ENCODE data around the gene PAF1.

PAF1 gene

DNA sequence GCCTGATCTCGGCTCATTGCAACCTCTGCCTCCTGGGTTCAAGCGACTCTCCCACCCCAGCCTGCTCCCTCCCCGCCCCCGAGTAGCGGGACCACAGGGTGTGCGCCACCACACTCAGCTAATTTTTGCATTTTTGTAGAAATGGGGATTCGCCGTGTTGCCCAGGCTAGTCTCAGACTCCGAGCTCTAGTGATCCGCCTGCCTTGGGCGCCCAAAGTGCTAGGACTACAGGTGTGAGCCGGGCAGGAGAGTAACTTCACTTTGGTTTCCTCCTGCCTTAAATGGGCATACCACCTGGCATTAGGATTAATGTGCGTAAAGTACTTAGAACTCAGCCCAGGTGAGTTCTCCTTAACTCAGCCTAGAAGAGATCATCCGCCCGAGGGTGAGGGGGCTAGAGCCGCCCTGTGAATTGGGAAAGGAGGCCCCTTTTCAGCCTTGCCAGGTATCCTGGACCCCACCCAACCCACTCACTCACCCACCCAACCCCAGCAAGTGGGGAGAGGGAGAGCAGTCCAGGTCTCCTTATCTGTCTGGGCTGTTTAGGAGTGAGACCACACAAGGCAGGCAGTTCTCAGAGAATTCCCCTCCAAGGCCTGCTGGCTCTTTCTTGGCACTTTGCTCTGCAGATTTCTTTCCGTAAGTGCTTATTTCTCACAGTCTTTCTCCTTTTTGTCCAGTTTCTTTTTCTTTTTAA lies 14.5 kb upstream of the PAF1 start:
- peak overlapping the region; percentile 65; the same call in 1 of the 2 replicates for H3K4me3 ChIP-seq (ENCODE audit: low read length)
- TF ChIP-seq ZNF274 (IDR thresholded peaks at IDR 0.05; ENCODE audit: low read depth, low read length) = no peak

DNA sequence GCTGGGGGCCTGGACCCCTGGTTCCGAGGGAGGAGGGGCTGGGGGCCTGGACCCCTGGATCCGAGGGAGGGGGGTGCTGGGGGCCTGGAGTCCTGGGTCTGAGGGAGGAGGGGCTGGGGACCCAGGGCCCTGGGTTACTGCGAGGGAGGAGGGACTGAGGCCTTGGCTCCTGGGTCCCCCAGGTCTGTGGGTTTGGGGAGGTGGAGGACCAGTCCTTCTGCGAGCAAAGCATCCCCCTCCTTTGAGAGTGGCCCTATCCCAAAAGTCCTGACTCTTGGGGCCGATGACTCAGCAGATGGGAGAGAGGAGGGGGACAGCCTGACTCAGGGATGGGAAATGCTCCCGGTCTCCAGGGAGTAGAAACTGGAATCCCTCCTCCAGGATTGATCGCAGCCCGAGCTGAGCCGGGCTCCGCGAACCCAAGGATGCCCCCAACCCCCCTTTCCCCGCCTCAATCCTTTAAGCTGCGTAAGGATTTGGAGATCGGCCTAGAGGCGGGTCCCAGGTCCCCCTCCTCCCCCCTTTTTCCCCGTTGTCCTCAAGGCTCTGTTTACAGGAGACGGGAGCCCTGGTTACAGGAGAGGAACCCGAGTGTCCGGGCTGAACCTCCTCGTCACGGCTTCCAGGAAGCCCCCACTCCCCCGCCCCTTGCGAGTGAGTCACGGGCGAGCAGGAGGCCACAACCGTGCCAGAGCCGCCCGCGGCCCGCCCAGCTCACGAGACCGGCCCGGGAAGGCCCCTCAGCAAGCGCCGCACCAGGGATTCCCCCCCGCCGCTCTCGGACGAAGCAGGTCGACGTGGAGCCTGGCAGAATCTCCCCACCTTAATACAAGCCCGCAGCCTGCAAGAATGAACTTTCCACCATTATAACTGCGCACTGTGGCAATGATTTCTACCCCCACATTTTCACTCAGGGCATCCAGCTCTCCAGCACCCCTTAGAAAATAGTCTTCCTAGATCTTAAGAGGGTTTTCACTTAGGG lies 12.7 kb upstream of the PAF1 start:
- TF ChIP-seq ZNF274 (IDR thresholded peaks at IDR 0.05; ENCODE audit: low read depth, low read length) = no peak

DNA sequence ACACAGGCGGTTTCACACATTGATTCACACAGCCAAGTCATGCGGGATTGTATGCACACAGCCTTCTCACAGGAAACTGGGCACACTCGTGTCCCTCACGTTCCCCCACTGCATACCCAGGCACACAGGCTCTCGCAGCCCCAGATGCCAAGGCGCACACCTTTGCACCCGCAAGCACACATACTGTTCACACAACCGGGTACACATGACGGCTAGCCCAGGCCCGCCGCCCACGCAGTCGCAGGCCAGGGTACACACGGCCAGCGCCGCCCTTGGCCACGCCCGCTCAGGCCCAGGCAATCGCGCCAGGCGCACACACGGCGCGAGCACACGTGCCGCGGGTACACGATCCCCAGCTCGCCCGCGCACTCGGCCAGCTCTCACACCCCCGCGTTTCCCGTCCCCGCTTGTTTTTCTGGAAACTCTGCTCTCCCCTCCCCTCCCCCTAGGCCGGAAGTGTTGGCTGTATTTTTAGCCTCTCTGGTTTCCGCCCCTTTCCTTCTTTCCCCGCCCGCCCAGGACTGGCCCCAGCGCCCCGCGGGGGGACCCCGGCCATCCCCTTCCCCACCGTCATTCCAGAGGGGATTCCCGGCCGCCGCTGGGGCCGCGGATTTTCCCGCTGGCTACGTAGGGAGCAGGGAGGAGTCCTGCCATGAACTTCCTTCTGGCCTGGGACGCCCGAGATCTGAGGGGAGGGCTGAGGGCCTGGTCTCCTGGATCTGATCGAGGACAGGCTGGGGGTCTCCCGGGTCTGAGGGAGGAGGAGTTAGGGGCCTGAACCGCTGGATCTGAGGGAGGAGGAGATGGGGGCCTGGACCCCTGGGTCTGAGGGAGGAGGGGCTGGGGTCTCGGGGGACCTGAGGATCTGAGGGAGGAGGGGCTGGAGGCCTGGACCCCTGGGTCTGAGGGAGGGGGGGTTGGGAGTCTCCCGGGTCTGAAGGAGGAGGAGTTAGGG lies 11.7 kb upstream of the PAF1 start:
- TF ChIP-seq ZNF274 (IDR thresholded peaks at IDR 0.05; ENCODE audit: low read depth, low read length) = no peak

More for the DNA sequence above, 12.7 kb upstream of the PAF1 start:
- peak overlapping the region; percentile 60; the same call in 1 of the 2 replicates for H3K4me3 ChIP-seq (ENCODE audit: low read length)

DNA sequence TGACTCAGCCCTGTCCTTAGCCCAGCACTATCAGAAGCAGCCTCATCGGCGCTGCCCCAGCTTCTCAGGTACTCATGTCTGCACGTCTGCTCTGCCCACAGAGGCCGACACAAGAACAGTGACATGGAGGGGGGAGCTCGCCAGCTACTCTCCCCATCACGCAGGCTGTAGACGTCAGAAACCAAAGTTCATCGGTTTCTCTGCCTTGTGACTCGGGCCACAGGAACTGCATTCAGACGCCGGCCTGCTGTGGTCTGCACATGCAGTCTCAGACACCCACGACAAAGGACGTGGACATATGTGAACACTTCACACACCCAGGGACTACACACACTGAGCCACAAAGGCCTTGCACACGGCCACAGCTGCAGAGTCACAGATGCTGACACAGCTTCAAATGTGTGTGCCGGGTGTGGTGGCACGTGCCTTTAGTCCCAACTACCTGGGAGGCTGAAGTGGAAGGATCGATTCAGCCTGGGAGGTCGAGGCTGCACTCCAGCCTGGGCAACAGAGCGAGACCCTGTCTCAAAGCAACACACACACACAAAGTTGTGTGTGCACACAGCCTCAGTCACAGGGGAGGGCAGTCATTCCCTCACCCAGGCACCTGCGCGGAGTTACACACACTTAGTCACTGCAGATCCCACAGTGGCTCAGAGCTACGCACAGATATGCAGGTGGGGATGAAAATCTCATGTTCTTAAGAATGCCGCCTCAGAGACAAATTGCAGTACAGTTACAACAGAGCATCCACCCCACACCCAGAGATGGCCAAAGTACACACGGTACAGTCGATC lies 10.8 kb upstream of the PAF1 start:
- TF ChIP-seq ZNF274 (IDR thresholded peaks at IDR 0.05; ENCODE audit: low read depth, low read length) = no peak
- peak overlapping the region; percentile 15; the same call in 1 of the 2 replicates for H3K4me3 ChIP-seq (ENCODE audit: low read length)

More for the DNA sequence above, 11.7 kb upstream of the PAF1 start:
- H3K4me3 ChIP-seq (ENCODE audit: low read length) = peak overlapping the region; percentile 60; the same call in 1 of the 2 replicates

DNA sequence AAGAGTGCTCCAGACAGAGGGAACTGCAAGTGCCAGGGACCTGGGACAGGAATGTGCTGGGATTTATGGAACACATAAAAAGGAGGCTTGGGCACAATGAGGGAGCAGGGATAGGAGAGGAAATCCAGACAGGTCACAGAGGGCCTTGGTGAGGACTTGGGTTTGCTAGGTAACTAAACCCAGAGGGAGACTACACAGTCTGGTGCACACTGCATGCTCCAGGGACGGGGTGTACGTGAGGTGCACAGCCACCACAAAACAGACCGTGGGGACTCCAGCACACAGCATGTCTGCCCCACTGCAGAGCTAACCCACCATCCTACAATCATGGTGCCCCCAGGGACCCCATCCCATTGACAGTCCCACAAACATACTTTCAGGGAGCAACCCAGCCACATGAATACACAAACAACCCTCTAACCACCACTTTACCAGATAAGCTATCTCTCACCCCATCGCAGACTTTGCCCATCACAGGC lies 10.2 kb upstream of the PAF1 start:
- no peak for TF ChIP-seq ZNF274 (IDR thresholded peaks at IDR 0.05; ENCODE audit: low read depth, low read length)
- no peak overlapping the region; the same call in 1 of the 2 replicates for H3K4me3 ChIP-seq (ENCODE audit: low read length)

DNA sequence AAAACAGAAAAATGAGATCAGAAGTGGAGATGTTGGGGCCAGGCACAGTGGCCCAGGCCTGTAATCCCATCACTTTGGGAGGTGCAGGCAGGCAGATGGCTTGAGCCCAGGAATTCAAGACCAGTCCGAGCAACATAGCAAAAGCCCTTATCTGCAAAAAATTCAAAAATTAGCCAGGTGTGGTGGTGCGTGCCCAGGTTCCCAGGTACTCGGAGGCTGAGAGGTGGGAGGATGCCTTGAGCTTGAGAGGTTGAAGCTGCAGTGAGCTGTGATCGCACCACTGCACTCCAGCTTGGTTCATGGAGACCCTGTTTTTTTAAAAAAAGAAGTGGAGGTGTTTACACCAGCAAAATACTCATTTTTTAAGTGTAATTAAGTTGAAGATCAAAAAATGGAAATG lies 9.2 kb upstream of the PAF1 start:
- TF ChIP-seq ZNF274 (IDR thresholded peaks at IDR 0.05; ENCODE audit: low read depth, low read length) = no peak
- no peak overlapping the region for H3K4me3 ChIP-seq (ENCODE audit: low read length)

DNA sequence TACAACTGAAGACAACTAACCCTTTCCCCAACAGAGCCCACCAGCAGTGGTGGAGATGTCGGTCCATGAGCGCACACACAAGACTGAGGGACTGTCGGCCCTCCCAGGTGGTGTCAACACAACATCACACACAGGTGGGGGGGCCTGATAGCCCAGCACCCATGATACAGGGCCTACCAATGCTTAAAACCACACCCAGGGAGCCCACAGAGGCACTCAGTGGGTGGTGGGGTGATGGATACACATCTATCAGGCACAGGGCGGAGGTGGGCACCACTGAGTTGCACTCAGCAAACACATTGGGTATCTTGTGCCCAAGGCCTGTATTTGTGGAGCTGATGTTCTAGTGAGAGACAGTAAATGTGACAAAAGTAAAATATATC lies 8.8 kb upstream of the PAF1 start:
- no peak overlapping the region for H3K4me3 ChIP-seq (ENCODE audit: low read length)
- TF ChIP-seq ZNF274 (IDR thresholded peaks at IDR 0.05; ENCODE audit: low read depth, low read length) = no peak

DNA sequence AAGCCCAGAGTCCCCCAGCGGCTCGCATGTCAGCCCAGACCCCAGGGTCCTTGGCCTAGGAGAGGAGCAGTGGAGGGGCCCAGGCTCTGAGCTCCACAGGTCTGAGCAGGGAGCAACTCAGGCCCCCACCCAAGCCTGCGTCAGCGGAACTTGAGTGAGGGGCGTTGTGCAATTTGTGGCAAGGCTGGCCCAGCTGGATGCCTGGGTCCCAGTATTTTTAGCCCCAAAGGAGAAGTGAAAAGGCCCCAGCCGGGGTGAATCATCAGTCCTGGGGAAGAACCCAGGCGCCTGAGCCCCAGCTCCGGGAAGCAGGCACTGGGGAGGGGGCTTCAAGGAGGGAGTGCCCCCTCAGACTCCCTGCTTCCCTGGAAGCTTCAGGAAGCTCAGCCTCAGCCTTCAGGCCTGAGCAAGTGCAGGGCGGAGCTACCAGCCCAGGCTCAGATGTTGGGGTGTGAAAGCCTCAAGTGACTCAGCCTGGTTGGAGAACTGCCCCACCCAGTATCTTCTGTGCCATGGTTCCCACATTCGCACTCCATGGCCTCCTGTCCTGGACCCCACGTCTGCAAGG lies 7.5 kb upstream of the PAF1 start:
- no peak overlapping the region; the same call in 1 of the 2 replicates for H3K4me3 ChIP-seq (ENCODE audit: low read length)
- TF ChIP-seq ZNF274 (IDR thresholded peaks at IDR 0.05; ENCODE audit: low read depth, low read length) = no peak

DNA sequence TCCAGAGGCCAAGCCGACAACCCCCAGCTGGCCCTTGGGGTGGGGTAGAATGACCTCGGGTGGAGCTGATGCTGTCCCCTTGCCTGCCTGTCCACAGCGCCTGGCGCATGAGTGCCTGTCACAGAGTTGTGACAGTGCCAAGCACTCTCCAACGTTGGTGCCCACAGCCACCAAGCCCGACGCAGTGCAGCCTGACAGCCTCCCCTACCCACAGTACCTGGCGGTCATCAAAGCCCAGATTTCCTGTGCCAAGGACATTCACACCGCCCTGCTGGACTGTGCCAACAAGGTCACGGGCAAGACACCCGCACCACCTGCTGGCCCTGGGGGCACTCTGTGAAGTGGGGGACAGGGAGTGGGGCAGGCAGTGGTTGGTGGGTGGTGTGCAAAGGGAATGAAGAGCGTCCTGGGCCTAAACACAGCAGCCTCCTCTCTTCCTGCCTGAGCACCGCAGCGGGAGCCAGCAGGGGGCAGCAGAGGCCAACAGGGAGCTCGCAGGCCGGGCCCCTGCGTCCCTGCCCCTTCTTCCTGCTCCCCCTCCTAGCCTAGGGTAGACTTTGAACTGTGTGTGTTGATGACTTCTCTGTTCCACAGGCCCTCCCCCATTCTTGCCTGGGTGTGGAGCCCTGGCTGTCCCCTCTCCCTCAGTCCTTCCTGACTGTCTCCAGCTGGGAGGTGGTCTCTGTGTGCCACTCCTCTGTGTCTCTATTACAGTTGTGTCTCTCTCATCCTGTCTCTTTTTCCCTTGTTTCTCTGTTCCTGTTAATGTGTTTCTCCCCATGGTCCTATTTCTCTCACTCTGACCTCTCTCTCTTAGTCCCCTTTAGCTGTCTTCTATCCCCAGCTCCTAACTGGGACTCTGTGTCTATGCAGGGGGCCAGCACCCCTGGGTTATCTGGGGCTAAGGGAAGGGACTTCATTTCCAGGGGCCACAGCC lies 6.7 kb upstream of the PAF1 start:
- H3K4me3 ChIP-seq (ENCODE audit: low read length) = no peak overlapping the region; the same call in 1 of the 2 replicates
- TF ChIP-seq ZNF274 (IDR thresholded peaks at IDR 0.05; ENCODE audit: low read depth, low read length) = no peak

DNA sequence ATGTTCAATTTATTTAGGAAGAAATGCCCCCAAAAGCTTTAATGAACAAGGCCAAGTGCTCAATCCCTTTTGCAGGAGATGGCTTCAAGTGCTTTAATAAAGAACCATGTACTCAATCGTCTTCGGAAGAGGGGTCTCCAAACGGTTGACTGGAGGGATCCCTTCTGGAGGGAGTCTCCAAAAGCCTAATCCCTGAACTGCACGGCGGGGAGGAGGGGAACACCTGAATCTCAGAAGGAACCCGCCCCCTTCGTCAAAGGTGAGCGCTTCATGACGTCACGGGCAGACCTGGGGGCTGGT lies 505 bp downstream of the PAF1 start:
- peak overlapping the region; percentile 83 for H3K4me3 ChIP-seq (ENCODE audit: low read length)
- TF ChIP-seq ZNF274 (IDR thresholded peaks at IDR 0.05; ENCODE audit: low read depth, low read length) = no peak

DNA sequence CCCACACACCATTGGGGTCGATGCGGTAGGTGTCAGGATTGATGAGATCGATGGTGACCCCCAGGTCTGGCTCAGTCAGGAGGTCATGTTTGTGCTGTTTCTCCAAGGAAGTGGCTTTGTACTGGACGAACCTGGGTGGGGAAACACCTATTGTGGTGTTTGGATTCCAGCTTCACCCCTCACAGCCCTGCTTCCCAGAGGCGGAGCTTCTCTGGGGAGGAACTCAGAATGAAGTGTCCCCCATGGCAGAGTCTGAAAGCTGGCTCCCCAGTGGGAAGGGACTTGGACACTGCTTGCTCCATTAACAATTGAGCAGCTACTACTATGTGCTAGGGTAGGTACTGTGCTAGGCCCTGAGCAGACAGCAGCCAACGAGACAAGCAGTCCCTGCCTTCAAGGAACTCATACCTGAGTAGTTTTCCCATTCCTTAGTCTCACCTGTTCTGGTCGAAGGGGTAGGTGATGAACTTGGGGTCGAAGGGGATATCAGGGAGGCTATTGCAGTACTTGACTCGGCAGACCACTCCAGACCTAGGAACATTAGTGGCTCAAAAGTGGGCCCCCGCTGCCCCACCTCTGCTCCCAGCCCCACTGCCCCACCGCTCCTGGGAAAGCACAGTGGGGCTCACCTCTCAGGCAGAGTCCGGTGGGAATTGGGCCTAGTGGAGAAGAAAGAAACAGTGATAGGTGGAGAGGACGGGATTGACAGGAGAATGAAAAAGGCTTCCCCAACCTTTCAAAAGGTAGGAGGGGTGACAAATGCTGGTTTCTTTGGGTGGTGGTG lies 1.1 kb downstream of the PAF1 start:
- no peak for TF ChIP-seq ZNF274 (IDR thresholded peaks at IDR 0.05; ENCODE audit: low read depth, low read length)
- peak overlapping the region; percentile 83 for H3K4me3 ChIP-seq (ENCODE audit: low read length)
